Activated CD4-positive, alpha-beta T cell treated with anti-CD3 and anti-CD28 coated beads, Interleukin-10, Interleukin-2, amounts not matched to agents 100 ng/mL and 50 ng/mL, durations not matched to agents 16 hours and 8 hours (primary cell): Measurements from ENCODE around the gene CTXND2.
"Not testable (repeated sequence)": the region's sequence is repeated elsewhere in the genome, so short reads cannot be mapped to it uniquely, and the experiment has no call there.

ENCODE experiments used
- DNase-seq: peaks from one replicate; pipeline ENCODE4 v3.0.0-alpha.2; 2020

CTXND2 gene

GRCh38 chr1:150887018-150887417, at the start of gene CTXND2:
Gene CTXND2, plus strand, starts transcription at chr1:150887136. Its CDS starts 25,179 bp downstream, at chr1:150912315.
- no peak for DNase-seq

GRCh38 chr1:150840850-150841249, 46.1 kb upstream of the CTXND2 start:
- not testable (repeated sequence) for DNase-seq

- DNase-seq: peak; percentile 67
Measured at GRCh38 chr1:150841626-150842025, 45.3 kb upstream of the CTXND2 start.

GRCh38 chr1:150842343-150842742, 44.6 kb upstream of the CTXND2 start:
- no peak for DNase-seq

- no peak for DNase-seq
Measured at GRCh38 chr1:150842964-150843363, 44.0 kb upstream of the CTXND2 start.

- no peak for DNase-seq
Measured at GRCh38 chr1:150843474-150843873, 43.5 kb upstream of the CTXND2 start.

- peak; percentile 39 for DNase-seq
Measured at GRCh38 chr1:150846473-150847146, 40.3 kb upstream of the CTXND2 start.

GRCh38 chr1:150850801-150851362, 36.1 kb upstream of the CTXND2 start:
- not testable (repeated sequence) for DNase-seq

GRCh38 chr1:150852734-150853133, 34.2 kb upstream of the CTXND2 start:
- DNase-seq: not testable (repeated sequence)

- no peak for DNase-seq
Measured at GRCh38 chr1:150863724-150864123, 23.2 kb upstream of the CTXND2 start.

GRCh38 chr1:150864200-150864599, 22.7 kb upstream of the CTXND2 start:
- DNase-seq: not testable (repeated sequence)

GRCh38 chr1:150869683-150870082, 17.3 kb upstream of the CTXND2 start:
- DNase-seq: peak; percentile 9

GRCh38 chr1:150872572-150872971, 14.4 kb upstream of the CTXND2 start:
- no peak for DNase-seq

- no peak for DNase-seq
Measured at GRCh38 chr1:150873521-150873920, 13.4 kb upstream of the CTXND2 start.

- DNase-seq: peak; percentile 12
Measured at GRCh38 chr1:150874455-150875196, 12.3 kb upstream of the CTXND2 start.

GRCh38 chr1:150875197-150876118, 11.5 kb upstream of the CTXND2 start:
- DNase-seq: peak; percentile 34

GRCh38 chr1:150876119-150876454, 10.8 kb upstream of the CTXND2 start:
- DNase-seq: no peak

- not testable (repeated sequence) for DNase-seq
Measured at GRCh38 chr1:150878931-150879330, 8.0 kb upstream of the CTXND2 start.

GRCh38 chr1:150881331-150882070, 5.4 kb upstream of the CTXND2 start:
- DNase-seq: no peak

- not testable (repeated sequence) for DNase-seq
Measured at GRCh38 chr1:150883121-150883520, 3.8 kb upstream of the CTXND2 start.

- no peak for DNase-seq
Measured at GRCh38 chr1:150888727-150889126, 1.8 kb downstream of the CTXND2 start.

GRCh38 chr1:150890033-150890416, 3.1 kb downstream of the CTXND2 start:
- peak; percentile 51 for DNase-seq
